Activated CD4-positive, alpha-beta T cell treated with anti-CD3 and anti-CD28 coated beads, Interleukin-2, amount 50 U/mL, for 1 hour (primary cell): Measurements from ENCODE around the gene ESPNL.
"Not testable (repeated sequence)": the region's sequence is repeated elsewhere in the genome, so short reads cannot be mapped to it uniquely, and the experiment has no call there.

Experiments used
- DNase-seq: peaks from one replicate; pipeline ENCODE4 v3.0.0-alpha.2; 2020

Gene ESPNL, protein sequence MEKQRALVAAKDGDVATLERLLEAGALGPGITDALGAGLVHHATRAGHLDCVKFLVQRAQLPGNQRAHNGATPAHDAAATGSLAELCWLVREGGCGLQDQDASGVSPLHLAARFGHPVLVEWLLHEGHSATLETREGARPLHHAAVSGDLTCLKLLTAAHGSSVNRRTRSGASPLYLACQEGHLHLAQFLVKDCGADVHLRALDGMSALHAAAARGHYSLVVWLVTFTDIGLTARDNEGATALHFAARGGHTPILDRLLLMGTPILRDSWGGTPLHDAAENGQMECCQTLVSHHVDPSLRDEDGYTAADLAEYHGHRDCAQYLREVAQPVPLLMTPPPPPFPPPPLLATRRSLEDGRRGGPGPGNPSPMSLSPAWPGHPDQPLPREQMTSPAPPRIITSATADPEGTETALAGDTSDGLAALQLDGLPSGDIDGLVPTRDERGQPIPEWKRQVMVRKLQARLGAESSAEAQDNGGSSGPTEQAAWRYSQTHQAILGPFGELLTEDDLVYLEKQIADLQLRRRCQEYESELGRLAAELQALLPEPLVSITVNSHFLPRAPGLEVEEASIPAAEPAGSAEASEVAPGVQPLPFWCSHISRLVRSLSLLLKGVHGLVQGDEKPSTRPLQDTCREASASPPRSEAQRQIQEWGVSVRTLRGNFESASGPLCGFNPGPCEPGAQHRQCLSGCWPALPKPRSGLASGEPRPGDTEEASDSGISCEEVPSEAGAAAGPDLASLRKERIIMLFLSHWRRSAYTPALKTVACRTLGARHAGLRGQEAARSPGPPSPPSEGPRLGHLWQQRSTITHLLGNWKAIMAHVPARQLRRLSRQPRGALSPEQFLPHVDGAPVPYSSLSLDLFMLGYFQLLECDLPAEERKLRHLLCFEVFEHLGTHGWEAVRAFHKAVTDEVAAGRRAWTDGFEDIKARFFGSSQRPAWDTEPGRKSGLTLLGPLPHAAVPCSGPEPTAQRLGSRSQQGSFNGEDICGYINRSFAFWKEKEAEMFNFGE

DNA sequence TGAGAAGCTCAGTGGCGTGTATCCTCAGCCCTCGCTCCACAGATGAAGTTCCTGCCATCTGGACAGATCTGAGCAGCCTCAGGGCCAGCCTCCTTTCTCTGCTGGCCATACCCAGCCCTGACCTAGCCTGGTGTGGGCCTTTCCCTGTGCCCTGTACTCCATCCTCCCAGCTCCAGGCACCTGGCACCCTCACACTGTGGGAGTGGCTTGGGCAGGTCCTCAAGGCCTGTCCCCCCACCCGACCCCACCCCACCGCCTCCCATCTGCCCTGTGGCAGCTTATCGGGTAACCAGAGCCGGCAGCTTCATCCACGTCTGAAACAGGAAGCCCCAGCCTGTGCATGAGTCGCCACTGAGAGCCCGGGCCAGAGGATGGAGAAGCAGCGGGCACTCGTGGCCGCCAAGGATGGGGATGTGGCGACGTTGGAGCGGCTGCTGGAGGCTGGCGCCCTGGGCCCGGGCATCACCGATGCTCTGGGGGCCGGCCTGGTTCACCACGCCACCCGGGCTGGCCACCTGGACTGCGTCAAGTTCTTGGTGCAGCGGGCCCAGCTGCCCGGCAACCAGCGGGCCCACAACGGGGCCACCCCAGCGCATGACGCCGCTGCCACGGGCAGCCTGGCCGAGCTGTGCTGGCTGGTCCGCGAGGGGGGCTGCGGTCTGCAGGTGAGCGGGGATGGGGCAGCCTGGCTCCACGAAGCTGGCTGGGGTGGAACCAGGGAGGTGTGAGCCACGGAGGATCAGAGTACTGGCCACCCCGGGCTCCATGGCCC lies at the start of gene ESPNL:
ESPNL (plus strand) TSS at position 292 of the 772 bp plus-strand sequence; CDS start at position 372, 80 bp downstream.
- DNase-seq: no peak

DNA sequence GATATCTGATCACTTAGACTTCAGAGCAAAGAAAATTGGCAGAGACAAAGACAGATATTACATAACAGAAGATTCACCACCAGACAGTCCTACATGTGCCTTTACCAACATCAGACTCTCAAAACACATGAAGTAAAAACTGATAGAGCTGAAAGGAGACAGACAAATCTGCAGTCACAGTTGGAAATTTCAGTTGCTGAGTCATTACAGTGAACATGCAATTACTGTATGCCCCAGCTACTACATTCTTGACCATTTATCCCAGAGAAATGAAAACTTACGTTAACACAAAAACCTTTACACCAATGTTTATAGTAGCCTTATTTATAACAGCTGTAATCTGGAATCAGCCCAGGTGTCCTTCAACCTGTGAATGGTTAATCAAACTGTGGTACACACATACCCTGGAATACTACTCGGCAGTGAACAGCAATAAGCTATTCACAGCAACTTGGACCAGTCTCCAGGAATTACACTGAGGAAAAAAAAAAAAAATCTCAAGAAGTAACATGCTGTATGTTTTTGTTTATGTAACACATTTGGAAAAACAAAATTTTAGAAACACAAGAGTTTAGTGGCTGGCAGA lies 46.9 kb upstream of the ESPNL start:
- no peak for DNase-seq

DNA sequence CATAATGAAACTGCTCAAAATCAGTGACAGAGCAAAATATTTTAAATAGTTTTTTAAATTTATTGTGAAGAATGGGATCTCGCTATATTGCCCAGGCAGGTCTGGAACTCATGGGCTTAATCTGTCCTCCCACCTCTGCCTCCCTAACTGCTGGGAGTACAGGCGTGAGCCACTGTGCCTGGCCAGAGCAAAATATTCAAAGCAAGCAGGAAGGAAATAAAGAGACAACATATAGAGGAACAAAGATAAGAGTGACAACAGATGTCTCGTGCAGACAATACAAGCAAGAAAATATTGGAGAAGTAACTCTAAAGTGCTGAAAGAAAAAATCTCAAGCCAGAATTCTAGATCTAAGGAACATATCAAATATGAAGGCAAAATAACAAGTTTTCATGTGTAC lies 44.3 kb upstream of the ESPNL start:
- DNase-seq: no peak

DNA sequence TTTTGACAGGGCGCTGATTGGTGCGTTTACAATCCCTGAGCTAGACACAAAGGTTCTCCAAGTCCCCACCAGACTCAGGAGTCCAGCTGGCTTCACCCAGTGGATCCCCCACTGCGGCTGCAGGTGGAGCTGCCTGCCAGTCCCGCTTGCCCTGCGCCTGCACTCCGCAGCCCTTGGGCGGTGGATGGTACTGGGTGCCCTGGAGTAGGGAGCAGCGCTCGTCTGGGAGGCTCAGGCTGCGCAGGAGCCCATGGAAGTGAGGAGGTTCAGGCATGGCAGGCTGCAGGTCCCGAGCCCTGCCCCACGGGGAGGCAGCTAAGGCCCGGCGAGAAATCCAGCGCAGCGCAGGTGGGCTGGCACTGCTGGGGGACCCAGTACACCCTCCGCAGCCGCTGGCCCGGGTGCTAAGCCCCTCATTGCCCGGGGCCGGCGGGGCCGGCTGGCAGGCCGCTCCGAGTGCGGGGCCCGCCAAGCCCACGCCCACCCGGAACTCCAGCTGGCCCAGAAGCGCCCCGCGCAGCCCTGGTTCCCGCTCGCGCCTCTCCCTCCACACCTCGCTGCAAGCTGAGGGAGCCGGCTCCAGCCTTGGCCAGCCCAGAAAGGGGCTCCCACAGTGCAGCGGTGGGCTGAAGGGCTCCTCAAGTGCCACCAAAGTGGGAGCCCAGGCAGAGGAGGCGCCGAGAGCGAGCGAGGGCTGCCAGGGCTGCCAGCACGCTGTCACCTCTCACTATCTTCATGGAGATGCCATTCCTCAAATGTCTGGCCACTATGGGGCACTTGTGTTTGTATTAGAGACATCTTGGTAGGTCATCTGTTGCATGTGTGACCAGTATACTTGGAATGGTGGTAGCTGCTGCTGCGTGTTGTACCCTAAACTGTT lies 42.2 kb upstream of the ESPNL start:
- not testable (repeated sequence) for DNase-seq

DNA sequence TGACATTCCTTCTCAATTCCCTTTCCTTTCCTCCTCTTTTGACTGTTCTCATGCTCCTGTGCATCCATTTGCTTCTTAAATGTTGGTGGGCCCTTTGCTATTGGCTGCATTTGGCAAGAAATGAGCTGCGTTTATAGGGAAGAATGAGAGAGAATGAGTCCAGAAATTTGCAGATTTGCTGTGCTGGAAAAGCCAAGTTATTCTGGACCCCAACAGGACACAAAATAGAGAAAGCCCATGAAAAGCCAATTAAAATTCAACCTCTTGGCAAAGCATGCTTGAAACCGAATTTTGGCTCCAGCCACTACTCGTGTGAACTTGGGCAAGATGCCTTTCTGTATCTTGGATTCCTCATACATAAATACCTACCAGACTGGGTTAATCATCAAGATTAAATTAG lies 40.6 kb upstream of the ESPNL start:
- no peak for DNase-seq

DNA sequence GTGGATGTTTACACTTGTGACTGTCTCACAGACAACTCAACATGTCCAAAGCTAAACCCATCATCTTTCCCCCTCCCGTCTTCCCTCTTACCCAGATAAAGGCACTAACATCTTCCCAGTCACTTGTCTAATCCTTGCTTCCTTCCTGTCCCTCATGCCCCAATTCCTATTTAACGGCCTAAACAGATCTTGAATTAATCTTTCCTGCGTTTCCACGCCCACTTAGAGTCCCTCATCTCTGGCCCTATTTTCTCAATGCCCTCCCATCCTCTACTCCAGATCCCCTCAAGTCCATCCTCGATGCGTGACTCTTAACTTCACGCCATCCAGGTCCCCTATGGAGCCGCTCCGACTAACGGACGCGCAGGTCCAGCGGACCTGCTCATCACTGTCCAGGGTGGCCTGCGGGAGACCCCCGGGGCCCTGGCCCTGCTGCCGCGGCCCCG lies 40.0 kb upstream of the ESPNL start:
- DNase-seq: no peak

DNA sequence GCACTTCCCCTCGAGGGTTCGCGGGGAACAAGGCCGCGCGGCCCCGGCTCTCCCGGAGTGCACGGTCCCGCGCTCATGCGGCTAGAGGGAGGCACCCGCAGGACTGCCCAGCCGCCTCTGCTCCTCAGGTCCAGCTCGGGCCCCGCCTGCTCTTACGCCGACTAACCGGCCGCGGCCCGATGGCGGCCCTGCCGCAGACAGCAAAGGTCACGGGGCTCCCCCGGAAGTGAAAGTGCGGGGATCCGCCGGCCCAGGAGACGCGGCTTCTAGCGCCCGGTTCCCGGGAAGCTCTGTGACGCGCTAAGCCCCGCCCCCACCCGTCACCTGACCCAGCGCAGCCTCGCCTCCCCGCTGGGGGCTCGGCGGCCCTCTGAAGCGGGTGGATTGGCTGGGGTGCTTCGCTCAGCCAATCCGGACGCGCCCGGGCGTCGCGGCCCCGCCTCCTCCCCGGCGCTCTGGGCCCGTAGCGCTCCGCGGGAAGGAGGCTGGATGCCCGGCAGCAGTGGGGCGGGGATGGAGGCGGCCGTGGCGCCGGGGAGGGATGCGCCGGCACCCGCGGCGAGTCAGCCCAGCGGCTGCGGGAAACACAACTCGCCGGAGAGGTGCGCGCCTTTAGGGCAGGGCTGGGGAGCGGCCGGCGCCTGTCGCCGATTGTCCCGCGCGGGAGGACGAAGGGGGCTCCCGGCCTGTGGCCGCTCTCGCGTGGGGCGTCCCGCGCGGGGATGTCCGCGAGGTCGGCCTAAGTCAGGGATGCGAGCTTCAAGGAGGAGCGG lies 39.4 kb upstream of the ESPNL start, which contains the start of gene SCLY:
SCLY (plus strand) TSS at position 460 of the 773 bp plus-strand sequence; CDS start at position 514, 54 bp downstream.
- DNase-seq: peak; percentile 96

DNA sequence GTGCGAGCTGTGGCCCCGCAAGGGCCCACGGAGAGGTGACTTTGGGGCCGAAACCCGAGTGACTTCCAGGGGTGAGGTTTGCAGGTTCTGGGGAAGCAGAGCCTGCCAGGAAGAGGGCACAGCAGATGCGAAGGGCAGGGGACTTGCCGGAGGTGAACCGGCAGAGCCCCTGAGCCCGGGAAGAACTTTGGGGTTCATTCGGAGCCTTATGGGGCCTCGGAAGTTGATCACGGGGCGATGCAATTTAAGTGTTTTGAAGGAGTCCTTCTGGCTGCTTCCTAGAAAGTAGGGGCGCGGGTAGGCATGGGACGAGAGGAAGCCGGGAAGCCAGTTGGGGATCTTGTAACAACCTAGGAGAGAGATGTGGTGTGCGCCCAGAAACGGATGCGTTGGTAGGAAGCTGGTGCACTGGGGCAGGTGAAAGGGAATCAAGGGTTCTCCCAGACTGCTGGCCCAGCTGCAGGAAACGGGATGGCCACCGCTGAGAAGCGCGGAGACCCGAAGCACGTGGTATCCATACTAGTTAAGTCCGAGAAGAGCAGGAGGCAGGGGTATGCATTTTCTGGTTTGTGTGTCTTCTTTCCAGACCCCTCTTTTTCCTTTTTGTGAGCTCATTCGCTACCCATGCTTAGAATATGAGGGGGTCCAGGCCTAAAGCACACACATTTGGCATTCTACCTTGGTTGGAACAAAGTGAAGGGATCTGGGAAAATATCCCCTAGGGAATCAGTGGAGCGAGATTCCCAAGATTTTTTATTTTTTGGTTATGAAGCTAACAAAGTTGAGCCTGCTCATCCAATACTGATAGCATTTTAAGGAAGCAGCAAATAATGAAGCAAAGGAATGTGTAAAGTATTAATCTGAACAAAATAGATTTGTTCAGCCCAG lies 38.6 kb upstream of the ESPNL start:
- DNase-seq: peak; percentile 25

DNA sequence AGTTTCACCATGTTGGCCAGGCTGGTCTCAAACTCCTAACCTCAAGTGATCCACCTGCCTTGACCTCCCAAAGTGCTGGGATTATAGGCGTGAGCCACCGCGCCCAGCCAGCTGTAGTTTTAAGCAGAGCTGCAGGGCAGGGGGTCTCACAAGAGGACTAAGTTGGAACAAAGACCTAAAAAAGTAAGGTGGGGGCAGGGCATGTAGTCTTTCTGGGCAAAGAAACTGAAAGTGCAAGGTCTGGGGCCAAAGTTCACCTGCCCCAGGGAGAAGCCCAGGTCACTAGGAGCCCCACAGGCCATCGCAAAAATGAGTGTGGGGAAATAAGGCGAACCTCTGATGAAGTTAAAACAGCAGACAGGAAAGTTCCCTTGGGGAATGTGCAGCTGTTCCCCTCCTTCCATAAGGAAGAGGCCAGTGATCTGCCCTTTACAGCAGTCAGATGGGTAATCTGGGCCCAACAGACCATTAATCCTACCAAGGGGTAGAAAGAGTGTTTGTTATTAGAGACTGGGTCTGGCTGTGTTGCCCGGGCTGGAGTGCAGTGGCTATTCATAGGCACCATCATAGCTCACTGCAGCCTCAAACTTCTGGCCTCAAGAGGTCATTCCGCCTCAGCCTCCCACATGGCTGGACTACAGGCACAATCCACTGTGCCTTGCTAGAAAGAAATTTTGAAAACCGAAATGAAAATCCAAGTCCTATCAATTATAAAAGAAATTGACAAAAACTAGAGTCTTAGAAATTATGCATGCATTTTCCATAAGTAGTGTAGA lies 36.5 kb upstream of the ESPNL start:
- no peak for DNase-seq

DNA sequence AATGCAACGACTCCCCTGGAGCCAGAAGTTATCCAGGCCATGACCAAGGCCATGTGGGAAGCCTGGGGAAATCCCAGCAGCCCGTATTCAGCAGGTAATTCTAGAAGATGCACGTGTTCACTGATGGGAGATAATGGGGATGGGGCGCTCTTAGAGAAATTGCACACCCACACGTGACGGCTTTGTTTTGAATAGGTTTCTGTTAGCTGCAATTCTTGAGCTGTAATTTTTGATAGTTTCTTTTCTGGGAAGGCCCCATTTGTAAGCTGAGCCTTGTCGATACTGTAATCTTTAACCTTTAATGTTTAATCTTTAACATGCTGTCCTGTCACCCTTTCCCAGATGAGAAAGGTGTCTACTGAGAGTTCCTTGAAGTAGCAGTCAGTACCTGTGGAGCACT lies 35.8 kb upstream of the ESPNL start:
- DNase-seq: no peak

DNA sequence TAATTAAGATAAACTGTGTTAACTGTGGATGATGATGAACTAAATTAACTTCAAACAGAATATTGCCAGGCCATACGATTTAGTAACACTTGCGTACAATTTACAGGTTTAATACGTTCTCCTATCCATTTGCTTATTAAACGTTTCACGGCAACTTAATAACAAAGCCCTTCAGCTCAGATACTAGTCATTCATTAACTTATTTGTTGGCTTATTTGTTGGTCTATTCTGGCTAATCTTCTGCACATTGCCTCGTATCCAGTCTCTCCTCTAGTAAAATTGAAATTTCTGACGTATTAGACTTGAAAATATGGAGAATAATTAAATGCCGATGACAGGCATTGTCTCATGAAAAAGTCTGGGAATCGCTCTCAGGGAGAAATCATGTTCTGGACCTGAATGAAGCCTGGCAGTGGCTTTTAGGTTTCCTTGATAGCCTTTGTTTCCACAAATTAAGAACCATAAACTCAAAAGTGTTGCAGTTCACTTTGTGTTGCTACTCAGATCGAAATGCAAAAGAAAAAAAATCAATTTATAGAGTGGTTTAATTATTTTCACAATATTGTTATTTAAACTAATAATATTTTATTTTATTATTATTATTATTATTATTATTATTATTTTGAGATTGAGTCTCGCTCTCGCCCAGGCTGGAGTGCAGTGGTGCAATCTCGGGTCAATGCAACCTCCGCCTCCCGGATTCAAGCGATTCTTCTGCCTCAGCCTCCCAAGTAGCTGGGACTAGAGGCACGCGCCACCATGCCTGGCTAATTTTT lies 34.9 kb upstream of the ESPNL start:
- no peak for DNase-seq

DNA sequence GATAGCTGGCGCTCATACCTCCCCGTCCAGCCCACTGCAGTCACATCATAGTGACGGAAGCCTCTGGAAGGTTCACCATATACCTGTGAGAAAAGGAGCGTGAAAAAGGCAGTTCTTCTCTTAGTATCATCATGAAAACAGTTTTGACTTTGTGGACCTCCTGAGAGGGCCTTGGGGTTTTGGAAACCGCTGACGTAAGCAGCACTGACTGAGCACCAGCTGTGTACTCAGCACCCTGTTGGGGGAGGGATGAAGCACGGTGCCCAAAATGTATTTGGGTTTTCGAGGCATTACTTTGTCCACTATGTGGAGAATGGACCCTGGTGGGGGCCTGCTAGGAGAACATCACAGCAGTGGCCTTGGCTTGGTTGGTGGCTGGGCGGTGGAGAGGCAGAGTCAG lies 33.9 kb upstream of the ESPNL start:
- no peak for DNase-seq

DNA sequence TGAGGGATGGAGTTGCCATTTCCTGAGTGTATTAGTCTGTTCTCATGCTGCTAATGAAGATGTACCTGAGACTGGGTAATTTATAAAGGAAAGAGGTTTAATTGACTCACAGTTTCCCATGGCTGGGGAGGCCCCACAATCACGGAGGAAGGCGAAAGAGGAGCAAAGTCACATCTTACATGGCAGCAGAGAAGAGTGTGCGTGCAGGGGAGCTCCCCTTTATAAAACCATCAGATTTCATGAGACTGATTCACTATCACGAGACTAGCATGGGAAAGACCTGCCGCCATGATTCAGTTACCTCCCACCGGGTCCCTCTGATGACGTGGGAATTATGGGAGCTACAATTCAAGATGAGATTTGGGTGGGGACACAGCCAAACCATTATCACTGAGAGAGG lies 33.4 kb upstream of the ESPNL start:
- not testable (repeated sequence) for DNase-seq

DNA sequence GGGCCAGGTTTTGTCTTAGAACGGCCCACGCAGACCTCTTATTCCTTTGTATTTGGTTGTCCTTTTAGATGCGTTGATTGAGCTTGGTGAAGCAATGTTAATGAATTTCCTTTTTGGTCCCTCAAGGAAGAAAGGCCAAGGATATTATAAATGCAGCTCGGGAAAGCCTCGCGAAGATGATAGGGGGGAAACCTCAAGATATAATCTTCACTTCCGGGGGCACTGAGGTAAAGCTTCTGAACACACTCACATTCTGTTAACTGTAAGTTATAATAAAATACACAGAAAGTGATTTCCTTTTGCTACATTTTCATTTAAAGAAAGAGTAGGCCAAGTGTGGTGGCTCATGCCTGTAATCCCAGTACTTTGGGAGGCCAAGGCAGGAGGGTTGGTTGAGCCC lies 32.2 kb upstream of the ESPNL start:
- no peak for DNase-seq

DNA sequence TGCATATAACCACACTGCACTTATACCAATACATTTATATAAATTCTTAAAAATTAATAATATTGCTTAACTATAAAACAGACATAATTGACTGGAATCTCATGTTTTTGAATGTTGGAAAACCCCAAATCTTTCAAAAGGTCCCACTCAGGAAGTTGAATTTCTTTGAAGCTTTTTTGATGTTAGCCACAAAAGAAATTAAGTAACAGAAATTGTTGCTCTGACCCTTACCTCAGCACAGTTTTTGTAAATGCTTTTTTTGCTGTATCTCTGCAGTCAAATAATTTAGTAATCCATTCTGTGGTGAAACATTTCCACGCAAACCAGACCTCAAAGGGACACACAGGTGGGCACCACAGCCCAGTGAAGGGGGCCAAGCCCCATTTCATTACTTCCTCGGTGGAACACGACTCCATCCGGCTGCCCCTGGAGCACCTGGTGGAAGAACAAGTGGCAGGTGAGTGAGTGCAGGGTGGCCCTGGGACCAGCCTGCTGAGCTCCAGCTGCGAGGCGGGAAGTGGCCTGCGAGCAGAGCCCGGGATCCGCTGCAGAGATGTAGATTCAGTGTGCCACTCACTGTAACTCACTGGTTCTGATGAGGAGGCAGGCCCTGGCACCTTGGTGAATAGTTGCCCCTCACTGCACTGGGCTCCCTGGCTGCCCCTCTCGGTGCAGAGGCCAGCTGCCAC lies 31.0 kb upstream of the ESPNL start:
- peak; percentile 6 for DNase-seq

DNA sequence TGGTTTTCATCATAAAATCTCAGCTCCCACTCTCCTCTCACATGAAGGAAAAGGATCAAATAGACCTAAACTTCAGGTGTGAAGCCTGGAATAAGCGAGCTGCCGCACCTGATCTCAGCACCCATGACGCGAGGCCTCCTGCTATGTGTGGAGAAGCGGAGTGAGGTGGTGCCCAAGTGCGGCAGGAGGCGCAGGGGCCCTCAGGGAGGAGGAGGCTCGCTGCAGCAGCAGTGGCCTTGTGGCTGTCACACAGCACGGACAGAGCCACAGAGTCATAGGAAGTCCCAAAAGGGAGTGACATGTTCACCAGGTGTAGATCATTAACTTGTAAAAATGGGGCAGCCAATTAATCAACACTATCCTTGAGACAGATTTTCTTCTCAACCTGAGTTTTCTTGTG lies 30.3 kb upstream of the ESPNL start:
- DNase-seq: no peak

DNA sequence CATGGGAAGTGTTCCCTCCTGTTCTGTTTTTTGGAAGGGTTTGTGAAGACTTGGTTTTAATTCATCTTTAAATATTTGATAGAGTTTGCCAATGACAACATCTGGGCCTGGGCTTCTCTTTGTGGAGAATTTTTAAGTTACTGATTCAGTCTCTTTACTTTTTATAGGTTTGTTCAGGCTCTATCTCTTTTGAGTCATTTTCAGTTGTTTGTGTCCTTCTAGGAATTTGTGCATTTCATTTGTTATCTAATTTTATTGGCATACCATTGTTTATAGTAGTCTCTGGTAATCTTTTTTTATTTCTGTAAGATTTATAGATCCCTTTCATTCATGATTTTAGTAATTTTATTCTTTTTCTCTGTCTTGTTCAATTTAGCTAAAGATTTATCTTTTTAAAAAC lies 24.7 kb upstream of the ESPNL start:
- DNase-seq: no peak
